WTC11 (cell line): ENCODE measurements around the gene GALM. TPM values are rescaled to one million over a fixed set of nuclear protein-coding genes. Genes with fewer than 3 reads are reported as not detected.

Source experiments
- ATAC-seq: fragments of 200-7000 bp; cut with Tn5 transposase; 2 replicates; pipeline ENCODE4 v1.10.0; 2021; ENCODE audit warnings: mild to moderate bottlenecking, moderate library complexity
- CTCF ChIA-PET: fragments of 300-600 bp; sonication (Branson Sonifier 250); formaldehyde crosslinking; loops from one replicate; lab custom pipeline; 2021; ENCODE audit warnings: antibody characterized with exemption; lab: Charles Lee
- POLR2A ChIA-PET: fragments of 350-600 bp; sonication (Branson Sonifier 250); formaldehyde crosslinking; loops from one replicate; lab custom pipeline; 2021; ENCODE audit warnings: antibody characterized with exemption; lab: Charles Lee
- DNase-seq: peaks from one replicate; pipeline ENCODE4 v3.0.0; 2021; ENCODE audit warnings: low spot score
- H3K27ac Mint-ChIP-seq: 2 replicates; pipeline ENCODE4 v1.8.0; 2021; ENCODE audit warnings: mixed read lengths
- H3K27me3 Mint-ChIP-seq: 2 replicates; pipeline ENCODE4 v1.8.0; 2021; ENCODE audit warnings: low read depth, mild to moderate bottlenecking, moderate library complexity, mixed read lengths
- H3K36me3 Mint-ChIP-seq: 2 replicates; pipeline ENCODE4 v1.8.0; 2021; ENCODE audit warnings: mixed read lengths
- H3K4me1 Mint-ChIP-seq: 2 replicates; pipeline ENCODE4 v1.8.0; 2022; ENCODE audit warnings: mixed read lengths
- H3K4me3 Mint-ChIP-seq: 2 replicates; pipeline ENCODE4 v1.8.0; 2021; ENCODE audit warnings: mild to moderate bottlenecking, moderate library complexity, mixed read lengths
- H3K9me3 Mint-ChIP-seq: 2 replicates; pipeline ENCODE4 v1.8.0; 2021; ENCODE audit warnings: mixed read lengths
- ELF4 ChIP-seq: sonication (generic); formaldehyde crosslinking; IDR thresholded peaks from 2 replicates; pipeline ENCODE4 v1.8.1; 2022; ENCODE audit warnings: low read depth, mild to moderate bottlenecking, moderate library complexity, missing genetic modification reagents
- FOXJ3 ChIP-seq: sonication (generic); formaldehyde crosslinking; IDR thresholded peaks from 2 replicates; pipeline ENCODE4 v1.9.0; 2021; ENCODE audit warnings: missing genetic modification reagents, mild to moderate bottlenecking, borderline replicate concordance
- FOXP1 ChIP-seq: sonication (generic); formaldehyde crosslinking; IDR thresholded peaks from 2 replicates; pipeline ENCODE4 v1.8.0; 2022; ENCODE audit warnings: missing genetic modification reagents, mild to moderate bottlenecking, moderate library complexity, borderline replicate concordance
- GTF2I ChIP-seq: fragments of 250-450 bp; sonication (Bioruptor Pico); conservative IDR thresholded peaks from 2 replicates; pipeline ENCODE4 v1.4.0; 2021; ENCODE audit warnings: mild to moderate bottlenecking
- NFATC4 ChIP-seq: fragments of 250-450 bp; sonication (Bioruptor Pico); IDR thresholded peaks from 2 replicates; pipeline ENCODE4 v1.9.0; 2021; ENCODE audit warnings: mild to moderate bottlenecking
- NFYB ChIP-seq: sonication (generic); formaldehyde crosslinking; conservative IDR thresholded peaks from 2 replicates; pipeline ENCODE4 v1.8.0; 2022; ENCODE audit warnings: low read depth, missing genetic modification reagents
- NR2C2 ChIP-seq: sonication (generic); formaldehyde crosslinking; IDR thresholded peaks from 2 replicates; pipeline ENCODE4 v1.8.0; 2022; ENCODE audit warnings: mild to moderate bottlenecking, missing genetic modification reagents
- OVOL2 ChIP-seq: fragments of 250-450 bp; sonication (Bioruptor Pico); IDR thresholded peaks from 2 replicates; pipeline ENCODE4 v1.9.0; 2021; ENCODE audit warnings: mild to moderate bottlenecking, borderline replicate concordance
- PRRX2 ChIP-seq: fragments of 250-450 bp; sonication (Bioruptor Pico); IDR thresholded peaks from 2 replicates; pipeline ENCODE4 v1.8.0; 2021; ENCODE audit warnings: mild to moderate bottlenecking
- SMAD4 ChIP-seq: sonication (generic); formaldehyde crosslinking; IDR thresholded peaks from 2 replicates; pipeline ENCODE4 v1.8.0; 2022; ENCODE audit warnings: mild to moderate bottlenecking, missing genetic modification reagents
- total RNA-seq: library from RNA; stranded (reverse); gene quantifications from 3 replicates; pipeline ENCODE4 v1.2.3, GENCODE V29; 2021
- TF ChIP-seq, protein P1 (sequence below): sonication (generic); formaldehyde crosslinking; IDR thresholded peaks from 2 replicates; pipeline ENCODE4 v1.8.1; 2023; ENCODE audit warnings: mild to moderate bottlenecking, missing genetic modification reagents
- TF ChIP-seq, protein P2 (sequence below): sonication (generic); formaldehyde crosslinking; conservative IDR thresholded peaks from 2 replicates; pipeline ENCODE4 v1.8.1; 2023; ENCODE audit warnings: mild to moderate bottlenecking, low read depth, missing genetic modification reagents, moderate library complexity
- TF ChIP-seq, protein P3 (sequence below): sonication (generic); formaldehyde crosslinking; IDR thresholded peaks from 2 replicates; pipeline ENCODE4 v1.8.0; 2022; ENCODE audit warnings: mild to moderate bottlenecking, missing genetic modification reagents
- TF ChIP-seq, protein P4 (sequence below): sonication (generic); formaldehyde crosslinking; IDR thresholded peaks from 2 replicates; pipeline ENCODE4 v1.8.0; 2022; ENCODE audit warnings: mild to moderate bottlenecking, missing genetic modification reagents
- TF ChIP-seq, protein P5 (sequence below): fragments of 250-450 bp; sonication (Bioruptor Pico); IDR thresholded peaks from 2 replicates; pipeline ENCODE4 v1.9.0; 2021; ENCODE audit warnings: mild to moderate bottlenecking, borderline replicate concordance
- TF ChIP-seq, protein P6 (sequence below): sonication (generic); formaldehyde crosslinking; IDR thresholded peaks from 2 replicates; pipeline ENCODE4 v1.8.1; 2023; ENCODE audit warnings: mild to moderate bottlenecking, missing genetic modification reagents, moderate library complexity
- TF ChIP-seq, protein P7 (sequence below): sonication (generic); formaldehyde crosslinking; IDR thresholded peaks from 2 replicates; pipeline ENCODE4 v1.8.1; 2022; ENCODE audit warnings: missing genetic modification reagents, borderline replicate concordance
- TF ChIP-seq, protein P8 (sequence below): sonication (generic); formaldehyde crosslinking; IDR thresholded peaks from 2 replicates; pipeline ENCODE4 v1.8.1; 2023; ENCODE audit warnings: mild to moderate bottlenecking, missing genetic modification reagents

Gene GALM
- total RNA-seq, 1 experiment from 2014 or later, result 11.2 TPM

DNA sequence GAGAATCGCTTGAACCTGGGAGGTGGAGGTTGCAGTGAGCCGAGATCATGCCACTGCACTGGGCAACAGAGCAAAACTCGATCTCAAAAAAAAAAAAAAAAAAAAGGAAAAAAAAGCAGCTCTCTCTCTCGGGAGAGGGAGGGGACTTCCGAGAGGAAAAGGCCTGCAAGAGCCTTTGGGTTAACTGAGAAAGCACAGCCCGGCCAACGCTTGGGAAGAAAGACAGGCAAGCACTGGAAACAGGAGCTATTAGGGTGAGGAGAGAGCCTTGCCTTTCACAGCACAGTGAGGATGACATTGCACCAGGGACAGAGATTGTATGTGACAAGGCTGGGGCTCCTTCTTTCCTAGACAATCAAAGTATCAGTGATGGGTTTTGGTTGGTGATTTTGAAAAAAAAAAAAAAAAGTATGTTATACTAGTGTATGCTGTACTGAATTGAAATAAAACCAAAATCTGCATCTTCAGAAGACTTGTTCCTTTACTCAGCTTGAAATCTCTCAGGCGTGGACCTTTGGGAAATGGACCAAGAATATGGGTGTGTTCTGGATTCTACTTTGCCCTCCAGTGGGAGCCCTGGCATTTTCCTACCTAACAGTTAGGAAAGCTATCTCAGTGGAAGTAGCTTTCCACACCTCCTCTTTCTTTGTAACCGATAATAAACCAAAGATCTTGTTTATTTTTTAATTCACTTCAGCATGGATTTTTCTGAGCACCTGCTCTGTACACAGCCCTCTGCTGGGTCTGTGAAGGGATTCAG is 68.6 kb downstream of the GALM start:
- TF ChIP-seq FOXP1 (CRISPR knock-in tag) (no peak), GTF2I (CRISPR knock-in tag) (no peak), SMAD4 (no peak), ELF4 (CRISPR knock-in tag) (no peak), FOXJ3 (CRISPR knock-in tag) (no peak), NR2C2 (no peak), PRRX2 (CRISPR knock-in tag) (no peak), NFYB (CRISPR knock-in tag) (no peak), OVOL2 (no peak), NFATC4 (no peak)
- TF ChIP-seq, protein P1, sequence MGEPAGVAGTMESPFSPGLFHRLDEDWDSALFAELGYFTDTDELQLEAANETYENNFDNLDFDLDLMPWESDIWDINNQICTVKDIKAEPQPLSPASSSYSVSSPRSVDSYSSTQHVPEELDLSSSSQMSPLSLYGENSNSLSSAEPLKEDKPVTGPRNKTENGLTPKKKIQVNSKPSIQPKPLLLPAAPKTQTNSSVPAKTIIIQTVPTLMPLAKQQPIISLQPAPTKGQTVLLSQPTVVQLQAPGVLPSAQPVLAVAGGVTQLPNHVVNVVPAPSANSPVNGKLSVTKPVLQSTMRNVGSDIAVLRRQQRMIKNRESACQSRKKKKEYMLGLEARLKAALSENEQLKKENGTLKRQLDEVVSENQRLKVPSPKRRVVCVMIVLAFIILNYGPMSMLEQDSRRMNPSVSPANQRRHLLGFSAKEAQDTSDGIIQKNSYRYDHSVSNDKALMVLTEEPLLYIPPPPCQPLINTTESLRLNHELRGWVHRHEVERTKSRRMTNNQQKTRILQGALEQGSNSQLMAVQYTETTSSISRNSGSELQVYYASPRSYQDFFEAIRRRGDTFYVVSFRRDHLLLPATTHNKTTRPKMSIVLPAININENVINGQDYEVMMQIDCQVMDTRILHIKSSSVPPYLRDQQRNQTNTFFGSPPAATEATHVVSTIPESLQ (CRISPR knock-in tag), result no peak
- TF ChIP-seq, protein P2, sequence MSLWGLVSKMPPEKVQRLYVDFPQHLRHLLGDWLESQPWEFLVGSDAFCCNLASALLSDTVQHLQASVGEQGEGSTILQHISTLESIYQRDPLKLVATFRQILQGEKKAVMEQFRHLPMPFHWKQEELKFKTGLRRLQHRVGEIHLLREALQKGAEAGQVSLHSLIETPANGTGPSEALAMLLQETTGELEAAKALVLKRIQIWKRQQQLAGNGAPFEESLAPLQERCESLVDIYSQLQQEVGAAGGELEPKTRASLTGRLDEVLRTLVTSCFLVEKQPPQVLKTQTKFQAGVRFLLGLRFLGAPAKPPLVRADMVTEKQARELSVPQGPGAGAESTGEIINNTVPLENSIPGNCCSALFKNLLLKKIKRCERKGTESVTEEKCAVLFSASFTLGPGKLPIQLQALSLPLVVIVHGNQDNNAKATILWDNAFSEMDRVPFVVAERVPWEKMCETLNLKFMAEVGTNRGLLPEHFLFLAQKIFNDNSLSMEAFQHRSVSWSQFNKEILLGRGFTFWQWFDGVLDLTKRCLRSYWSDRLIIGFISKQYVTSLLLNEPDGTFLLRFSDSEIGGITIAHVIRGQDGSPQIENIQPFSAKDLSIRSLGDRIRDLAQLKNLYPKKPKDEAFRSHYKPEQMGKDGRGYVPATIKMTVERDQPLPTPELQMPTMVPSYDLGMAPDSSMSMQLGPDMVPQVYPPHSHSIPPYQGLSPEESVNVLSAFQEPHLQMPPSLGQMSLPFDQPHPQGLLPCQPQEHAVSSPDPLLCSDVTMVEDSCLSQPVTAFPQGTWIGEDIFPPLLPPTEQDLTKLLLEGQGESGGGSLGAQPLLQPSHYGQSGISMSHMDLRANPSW (CRISPR knock-in tag), result no peak
- TF ChIP-seq, protein P3, sequence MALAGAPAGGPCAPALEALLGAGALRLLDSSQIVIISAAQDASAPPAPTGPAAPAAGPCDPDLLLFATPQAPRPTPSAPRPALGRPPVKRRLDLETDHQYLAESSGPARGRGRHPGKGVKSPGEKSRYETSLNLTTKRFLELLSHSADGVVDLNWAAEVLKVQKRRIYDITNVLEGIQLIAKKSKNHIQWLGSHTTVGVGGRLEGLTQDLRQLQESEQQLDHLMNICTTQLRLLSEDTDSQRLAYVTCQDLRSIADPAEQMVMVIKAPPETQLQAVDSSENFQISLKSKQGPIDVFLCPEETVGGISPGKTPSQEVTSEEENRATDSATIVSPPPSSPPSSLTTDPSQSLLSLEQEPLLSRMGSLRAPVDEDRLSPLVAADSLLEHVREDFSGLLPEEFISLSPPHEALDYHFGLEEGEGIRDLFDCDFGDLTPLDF (CRISPR knock-in tag), result no peak
- TF ChIP-seq, protein P4, sequence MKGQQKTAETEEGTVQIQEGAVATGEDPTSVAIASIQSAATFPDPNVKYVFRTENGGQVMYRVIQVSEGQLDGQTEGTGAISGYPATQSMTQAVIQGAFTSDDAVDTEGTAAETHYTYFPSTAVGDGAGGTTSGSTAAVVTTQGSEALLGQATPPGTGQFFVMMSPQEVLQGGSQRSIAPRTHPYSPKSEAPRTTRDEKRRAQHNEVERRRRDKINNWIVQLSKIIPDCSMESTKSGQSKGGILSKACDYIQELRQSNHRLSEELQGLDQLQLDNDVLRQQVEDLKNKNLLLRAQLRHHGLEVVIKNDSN (CRISPR knock-in tag), result no peak
- TF ChIP-seq, protein P5, sequence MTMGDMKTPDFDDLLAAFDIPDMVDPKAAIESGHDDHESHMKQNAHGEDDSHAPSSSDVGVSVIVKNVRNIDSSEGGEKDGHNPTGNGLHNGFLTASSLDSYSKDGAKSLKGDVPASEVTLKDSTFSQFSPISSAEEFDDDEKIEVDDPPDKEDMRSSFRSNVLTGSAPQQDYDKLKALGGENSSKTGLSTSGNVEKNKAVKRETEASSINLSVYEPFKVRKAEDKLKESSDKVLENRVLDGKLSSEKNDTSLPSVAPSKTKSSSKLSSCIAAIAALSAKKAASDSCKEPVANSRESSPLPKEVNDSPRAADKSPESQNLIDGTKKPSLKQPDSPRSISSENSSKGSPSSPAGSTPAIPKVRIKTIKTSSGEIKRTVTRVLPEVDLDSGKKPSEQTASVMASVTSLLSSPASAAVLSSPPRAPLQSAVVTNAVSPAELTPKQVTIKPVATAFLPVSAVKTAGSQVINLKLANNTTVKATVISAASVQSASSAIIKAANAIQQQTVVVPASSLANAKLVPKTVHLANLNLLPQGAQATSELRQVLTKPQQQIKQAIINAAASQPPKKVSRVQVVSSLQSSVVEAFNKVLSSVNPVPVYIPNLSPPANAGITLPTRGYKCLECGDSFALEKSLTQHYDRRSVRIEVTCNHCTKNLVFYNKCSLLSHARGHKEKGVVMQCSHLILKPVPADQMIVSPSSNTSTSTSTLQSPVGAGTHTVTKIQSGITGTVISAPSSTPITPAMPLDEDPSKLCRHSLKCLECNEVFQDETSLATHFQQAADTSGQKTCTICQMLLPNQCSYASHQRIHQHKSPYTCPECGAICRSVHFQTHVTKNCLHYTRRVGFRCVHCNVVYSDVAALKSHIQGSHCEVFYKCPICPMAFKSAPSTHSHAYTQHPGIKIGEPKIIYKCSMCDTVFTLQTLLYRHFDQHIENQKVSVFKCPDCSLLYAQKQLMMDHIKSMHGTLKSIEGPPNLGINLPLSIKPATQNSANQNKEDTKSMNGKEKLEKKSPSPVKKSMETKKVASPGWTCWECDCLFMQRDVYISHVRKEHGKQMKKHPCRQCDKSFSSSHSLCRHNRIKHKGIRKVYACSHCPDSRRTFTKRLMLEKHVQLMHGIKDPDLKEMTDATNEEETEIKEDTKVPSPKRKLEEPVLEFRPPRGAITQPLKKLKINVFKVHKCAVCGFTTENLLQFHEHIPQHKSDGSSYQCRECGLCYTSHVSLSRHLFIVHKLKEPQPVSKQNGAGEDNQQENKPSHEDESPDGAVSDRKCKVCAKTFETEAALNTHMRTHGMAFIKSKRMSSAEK, result no peak
- TF ChIP-seq, protein P6, sequence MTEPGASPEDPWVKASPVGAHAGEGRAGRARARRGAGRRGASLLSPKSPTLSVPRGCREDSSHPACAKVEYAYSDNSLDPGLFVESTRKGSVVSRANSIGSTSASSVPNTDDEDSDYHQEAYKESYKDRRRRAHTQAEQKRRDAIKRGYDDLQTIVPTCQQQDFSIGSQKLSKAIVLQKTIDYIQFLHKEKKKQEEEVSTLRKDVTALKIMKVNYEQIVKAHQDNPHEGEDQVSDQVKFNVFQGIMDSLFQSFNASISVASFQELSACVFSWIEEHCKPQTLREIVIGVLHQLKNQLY (CRISPR knock-in tag), result no peak
- TF ChIP-seq, protein P7, sequence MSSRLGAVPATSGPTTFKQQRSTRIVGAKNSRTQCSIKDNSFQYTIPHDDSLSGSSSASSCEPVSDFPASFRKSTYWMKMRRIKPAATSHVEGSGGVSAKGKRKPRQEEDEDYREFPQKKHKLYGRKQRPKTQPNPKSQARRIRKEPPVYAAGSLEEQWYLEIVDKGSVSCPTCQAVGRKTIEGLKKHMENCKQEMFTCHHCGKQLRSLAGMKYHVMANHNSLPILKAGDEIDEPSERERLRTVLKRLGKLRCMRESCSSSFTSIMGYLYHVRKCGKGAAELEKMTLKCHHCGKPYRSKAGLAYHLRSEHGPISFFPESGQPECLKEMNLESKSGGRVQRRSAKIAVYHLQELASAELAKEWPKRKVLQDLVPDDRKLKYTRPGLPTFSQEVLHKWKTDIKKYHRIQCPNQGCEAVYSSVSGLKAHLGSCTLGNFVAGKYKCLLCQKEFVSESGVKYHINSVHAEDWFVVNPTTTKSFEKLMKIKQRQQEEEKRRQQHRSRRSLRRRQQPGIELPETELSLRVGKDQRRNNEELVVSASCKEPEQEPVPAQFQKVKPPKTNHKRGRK (CRISPR knock-in tag), result no peak
- TF ChIP-seq, protein P8, sequence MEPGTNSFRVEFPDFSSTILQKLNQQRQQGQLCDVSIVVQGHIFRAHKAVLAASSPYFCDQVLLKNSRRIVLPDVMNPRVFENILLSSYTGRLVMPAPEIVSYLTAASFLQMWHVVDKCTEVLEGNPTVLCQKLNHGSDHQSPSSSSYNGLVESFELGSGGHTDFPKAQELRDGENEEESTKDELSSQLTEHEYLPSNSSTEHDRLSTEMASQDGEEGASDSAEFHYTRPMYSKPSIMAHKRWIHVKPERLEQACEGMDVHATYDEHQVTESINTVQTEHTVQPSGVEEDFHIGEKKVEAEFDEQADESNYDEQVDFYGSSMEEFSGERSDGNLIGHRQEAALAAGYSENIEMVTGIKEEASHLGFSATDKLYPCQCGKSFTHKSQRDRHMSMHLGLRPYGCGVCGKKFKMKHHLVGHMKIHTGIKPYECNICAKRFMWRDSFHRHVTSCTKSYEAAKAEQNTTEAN (CRISPR knock-in tag), result no peak
- TF ChIP-seq, all 79 proteins: peak for 0
- peaks cover 31% of the 10 kb centered on the region for H3K36me3 Mint-ChIP-seq
- H3K4me1 Mint-ChIP-seq, result peaks cover 22% of the 10 kb centered on the region
- H3K27ac Mint-ChIP-seq, result 0 out of 2 replicates have a peak overlapping the region, but pooled peaks have one; percentile 62
- peaks cover 3% of the 10 kb centered on the region; the same call in 1 of the 2 replicates for H3K27me3 Mint-ChIP-seq
- no peak for DNase-seq
- no peak overlapping the region for H3K4me3 Mint-ChIP-seq
- no peak for ATAC-seq
- ChIA-PET CTCF (interaction anchor here (0.7 to 1.1 kb wide), 3 partner anchors 12 to 237 kb away, joined by 3 read pairs; no protein-coding TSS in a partner anchor), POLR2A (interaction anchor here (0.7 to 1.6 kb wide), 3 partner anchors 16 to 368 kb away, joined by 3 to 8 read pairs (median 6); partner anchors contain the start of gene SRSF7)
- peaks cover 12% of the 10 kb centered on the region for H3K9me3 Mint-ChIP-seq
